GM12878 (cell line): ENCODE measurements around the gene TESMIN. TPM values are rescaled to one million over a fixed set of nuclear protein-coding genes. Genes with fewer than 3 reads are reported as not detected.

Experiments
- ATAC-seq: fragments of 200-7000 bp; cut with Tn5 transposase; 3 replicates; pipeline ENCODE4 v1.9.1; 2020; ENCODE audit warnings: mild to moderate bottlenecking, moderate library complexity
- BruUV-seq: library from RNA; stranded (reverse); fragments of 400-500 nt; replicated peaks from 2 replicates; lab custom pipeline; 2021; lab: Mats Ljungman, UMichigan
- CTCF ChIA-PET: fragments of 300-600 bp; sonication (Branson Sonifier 250); formaldehyde crosslinking; extraction: SDS; loops from one replicate; lab custom pipeline; 2021; ENCODE audit warnings: inconsistent platforms; lab: Yijun Ruan, JAX
- POLR2A ChIA-PET: fragments of 350-600 bp; formaldehyde crosslinking; extraction: SDS; loops from one replicate; lab custom pipeline; 2021; ENCODE audit warnings: inconsistent platforms; lab: Charles Lee
- RAD21 ChIA-PET: fragments of 300-600 bp; sonication (Branson Sonifier 250); formaldehyde crosslinking; loops from one replicate; lab custom pipeline; 2023; ENCODE audit warnings: antibody characterized with exemption; ENCODE audit not compliant: unreplicated experiment; lab: Charles Lee
- SMC1A ChIA-PET: fragments of 300-600 bp; sonication (Branson Sonifier 250); formaldehyde crosslinking; loops from one replicate; lab custom pipeline; 2023; ENCODE audit not compliant: unreplicated experiment, uncharacterized antibody; lab: Charles Lee
- DNase-seq: peaks from one replicate; pipeline ENCODE4 v3.0.0-alpha.2; 2011; ENCODE audit warnings: low read depth, low spot score
- FAIRE-seq: peaks from 3 replicates; lab custom pipeline; 2011; peaks lifted over from hg19 to GRCh38; lab: Jason Lieb, UNC
- H2AFZ ChIP-seq: 2 replicates; pipeline ENCODE4 v1.6.0; 2011; ENCODE audit warnings: low read depth, low read length, control low read depth; ENCODE audit not compliant: control insufficient read depth
- H3K27ac ChIP-seq: 2 replicates; pipeline ENCODE4 v1.5.1; 2011; ENCODE audit warnings: control low read depth; ENCODE audit not compliant: control insufficient read depth, insufficient read depth
- H3K27me3 ChIP-seq, 2 experiments: replicated peaks in 1 of 2; 2 replicates each; pipeline versions ENCODE4 v1.6.0 to v1.6.1; 2011; ENCODE audit warnings: low read length in 1 of 2; ENCODE audit not compliant: control insufficient read depth in 2 of 2, insufficient read depth in 2 of 2
- H3K36me3 ChIP-seq, 2 experiments: 2 replicates each; pipeline ENCODE4 v1.5.1; 2011; ENCODE audit warnings: low read length in 1 of 2; ENCODE audit not compliant: control insufficient read depth in 2 of 2, insufficient read depth in 2 of 2
- H3K4me1 ChIP-seq: 2 replicates; pipeline ENCODE4 v1.6.1; 2011; ENCODE audit warnings: mild to moderate bottlenecking, low read length, moderate library complexity, mixed read lengths; ENCODE audit not compliant: control insufficient read depth, insufficient read depth
- H3K4me2 ChIP-seq: 2 replicates; pipeline ENCODE4 v1.6.0; 2011; ENCODE audit warnings: control low read depth; ENCODE audit not compliant: control insufficient read depth, insufficient read depth
- H3K4me3 ChIP-seq: fragments of 200-600 bp; sonication (generic); 2 replicates; pipeline ENCODE4 v1.5.1; 2016
- H3K79me2 ChIP-seq: 2 replicates; pipeline ENCODE4 v1.6.0; 2011; ENCODE audit warnings: low read length; ENCODE audit not compliant: control insufficient read depth, insufficient read depth
- H3K9ac ChIP-seq: 2 replicates; pipeline ENCODE4 v1.8.0; 2011; ENCODE audit warnings: low read length, control low read depth, mixed read lengths; ENCODE audit not compliant: control insufficient read depth, insufficient read depth
- H3K9me3 ChIP-seq: replicated peaks from 3 replicates; pipeline ENCODE4 v1.5.1; 2011; ENCODE audit warnings: mild to moderate bottlenecking, low read length; ENCODE audit not compliant: control insufficient read depth, insufficient read depth
- H4K20me1 ChIP-seq: 2 replicates; pipeline ENCODE4 v1.6.0; 2011; ENCODE audit not compliant: control insufficient read depth, insufficient read depth
- BCLAF1 ChIP-seq: fragments of 450-650 bp; IDR thresholded peaks from 2 replicates; pipeline ENCODE4 v1.6.1; 2017; ENCODE audit warnings: antibody characterized with exemption, mild to moderate bottlenecking, moderate library complexity
- CTCF ChIP-seq, 3 experiments: IDR thresholded peaks in 2 of 3; conservative IDR thresholded peaks in 1 of 3; 2 replicates each; pipeline ENCODE4 v1.5.1; 2011; ENCODE audit warnings: low read depth in 3 of 3, low read length in 3 of 3, mild to moderate bottlenecking in 3 of 3, control low read depth in 2 of 3, moderate library complexity in 2 of 3, inconsistent platforms in 1 of 3, mixed read lengths in 1 of 3; ENCODE audit not compliant: control insufficient read depth in 2 of 3, insufficient read depth in 1 of 3; ENCODE audit errors: extremely low read depth in 1 of 3
- IKZF2 ChIP-seq, 2 experiments: fragments of 450-650 bp; IDR thresholded peaks; 2 replicates each; pipeline ENCODE4 v1.6.1; 2017; ENCODE audit warnings: mild to moderate bottlenecking in 2 of 2, moderate library complexity in 2 of 2
- NRF1 ChIP-seq: conservative IDR thresholded peaks from 2 replicates; pipeline ENCODE4 v1.6.1; 2011; ENCODE audit warnings: mild to moderate bottlenecking, low read depth, low read length, improper control_type of control experiment
- POLR2A ChIP-seq: IDR thresholded peaks from 2 replicates; pipeline ENCODE4 v1.6.1; 2011; ENCODE audit warnings: low read depth, mild to moderate bottlenecking, low read length
- SREBF1 ChIP-seq: IDR thresholded peaks from 2 replicates; pipeline ENCODE4 v1.6.1; 2012; ENCODE audit warnings: mild to moderate bottlenecking, low read length
- SRF ChIP-seq, 2 experiments: IDR thresholded peaks; 2 replicates each; pipeline ENCODE4 v1.6.1; 2011; ENCODE audit warnings: low read depth in 2 of 2, low read length in 2 of 2, mild to moderate bottlenecking in 1 of 2, moderate library complexity in 1 of 2
- TAF1 ChIP-seq: IDR thresholded peaks from 2 replicates; pipeline ENCODE4 v1.6.1; 2011; ENCODE audit warnings: mild to moderate bottlenecking, low read depth, low read length, borderline replicate concordance
- TBL1XR1 ChIP-seq: IDR thresholded peaks from 2 replicates; pipeline ENCODE4 v1.6.1; 2012; ENCODE audit warnings: low read depth, low read length, improper control_type of control experiment
- ZNF207 ChIP-seq: fragments of 450-650 bp; IDR thresholded peaks from 2 replicates; pipeline ENCODE4 v1.6.1; 2014; ENCODE audit warnings: antibody characterized with exemption, mild to moderate bottlenecking, borderline replicate concordance
- ZNF24 ChIP-seq: fragments of 450-650 bp; IDR thresholded peaks from 2 replicates; pipeline ENCODE4 v1.6.1; 2017; ENCODE audit warnings: antibody characterized with exemption, mild to moderate bottlenecking
- ZNF687 ChIP-seq: fragments of 450-650 bp; IDR thresholded peaks from 2 replicates; pipeline ENCODE4 v1.6.1; 2017; ENCODE audit warnings: mild to moderate bottlenecking, moderate library complexity
- WGBS: methylation state at CpG from one replicate; pipeline ENCODE4 v1.1.6; 2016; ENCODE audit warnings: low lambda C conversion rate; ENCODE audit not compliant: insufficient replicate concordance, insufficient coverage; ENCODE audit errors: missing lambda C conversion rate; 5-methylcytosine and 5-hydroxymethylcytosine counted together
- in situ Hi-C: fragments of 300-500 bp; cut with MboI; formaldehyde crosslinking; loops from 9 replicates; pipeline ENCODE4 v1.14.3; 2018; ENCODE audit warnings: mixed read lengths
- intact Hi-C: fragments of 100-400 bp; cut with micrococcal nuclease; formaldehyde crosslinking; loops from one replicate; pipeline ENCODE4 v1.14.2; 2022; ENCODE audit not compliant: unreplicated experiment
- polyA plus RNA-seq, 11 experiments: library from polyadenylated mRNA; depleted of rRNA in 4 of 11; unstranded in 6 of 11; stranded (reverse) in 5 of 11; fragments of >200 nt; fragmentation: Nextera tagmentation in 4 of 11; fragmentation: Illumina TruSeq in 1 of 11; extraction: Ambion mirVana in 4 of 11; extraction: Trizol in 1 of 11; gene quantifications; 1 replicate in 1 of 11; 2 replicates in 10 of 11; pipeline versions ENCODE4 v1.2.1 to v1.2.3, GENCODE V29; 2011 to 2016; ENCODE audit warnings: inconsistent platforms in 2 of 11, missing spikeins in 2 of 11, low read depth in 1 of 11
- total RNA-seq, 4 experiments: library from RNA; depleted of rRNA in 3 of 4; stranded (reverse); fragments of >200 nt in 3 of 4; fragmentation: Illumina TruSeq in 1 of 4; extraction: Trizol in 1 of 4; gene quantifications; 2 replicates each; pipeline versions ENCODE4 v1.2.1 to v1.2.3, GENCODE V29; 2013 to 2021

Gene TESMIN
- total and polyA plus RNA-seq, 10 of the 15 experiments (the other 5 are each of a cell fraction or from before 2014, with no cell fraction given) = 0.31 to 3.4 (median 1.2) TPM; not detected in 1

- no peak for TF ChIP-seq SRF (IDR thresholded peaks at IDR 0.05; ENCODE audit: low read depth in 2 of 2, low read length in 2 of 2)
- no peak for TF ChIP-seq ZNF207
Measured at GRCh38 chr11:68670208-68670992, 80.9 kb downstream of the TESMIN start (continued).

GRCh38 chr11:68669301-68670090 lies 81.8 kb downstream of the TESMIN start:
- no peaks in the 10 kb centered on the region for H3K4me1 ChIP-seq
- no peak overlapping the region for H3K27ac ChIP-seq
- H3K4me2 ChIP-seq = no peak overlapping the region
- no peaks in the 10 kb centered on the region for H3K36me3 ChIP-seq
- H3K9ac ChIP-seq = no peak overlapping the region
- ChIA-PET POLR2A (no interaction called here), CTCF (no interaction called here), SMC1A (no interaction called here), RAD21 (no interaction called here)
- FAIRE-seq (no peak), ATAC-seq (no peak), DNase-seq (no peak)
- 54% methylated on average over 24 of the region's 27 CpGs for WGBS
- in situ Hi-C loops (no loop called here), intact Hi-C loops (no loop called here)
- no peak overlapping the region for H3K4me3 ChIP-seq
- no peaks in the 10 kb centered on the region for H3K79me2 ChIP-seq
- H2AFZ ChIP-seq = no peak overlapping the region
- H3K27me3 ChIP-seq = no peaks in the 10 kb centered on the region; a peak in 1 of 4 replicates
- H3K9me3 ChIP-seq = no peaks in the 10 kb centered on the region
- no TSS peak for BruUV-seq
- H4K20me1 ChIP-seq = no peaks in the 10 kb centered on the region
- TF ChIP-seq POLR2A (no peak), BCLAF1 (no peak), ZNF24 (no peak), ZNF687 (no peak), SREBF1 (no peak), TAF1 (no peak), IKZF2 (IDR thresholded peaks at IDR 0.05) (no peak), CTCF (IDR thresholded peaks at IDR 0.05 in 2 of 3, conservative IDR thresholded peaks at IDR 0.05 in 1 of 3; ENCODE audit: control insufficient read depth in 2 of 3, extremely low read depth in 1 of 3, insufficient read depth in 1 of 3, low read depth in 3 of 3, low read length in 3 of 3) (no peak), NRF1 (no peak), TBL1XR1 (no peak)
